ENCODE measurements around the gene IL1RAPL2. TPM values are rescaled to one million over a fixed set of nuclear protein-coding genes. Genes with fewer than 3 reads are reported as not detected.

IL1RAPL2 gene
- total RNA-seq, 1 donor from 2014 or later: not detected

DNA sequence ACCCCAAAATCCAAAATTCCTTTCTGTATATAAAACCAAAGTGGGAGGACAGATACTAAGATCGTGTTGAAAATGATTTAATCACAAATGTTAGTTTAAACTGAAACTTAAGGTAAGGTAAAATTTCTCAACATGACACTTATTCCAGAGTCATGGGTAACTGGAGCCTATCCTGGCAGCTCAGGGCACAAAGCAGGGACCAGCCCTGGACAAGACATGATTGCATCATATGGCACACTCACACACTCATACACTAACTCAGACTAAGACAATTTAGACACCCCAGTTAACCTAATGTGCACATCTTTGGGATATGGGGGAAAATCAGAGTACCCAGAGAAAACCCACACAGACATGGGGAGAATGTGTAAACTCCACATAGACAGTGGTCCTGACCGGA is 898.6 kb downstream of the IL1RAPL2 start:
- DNase-seq (no peak), ATAC-seq (no peak)
- Histone ChIP-seq H3K36me3 (no peaks in the 10 kb centered on the region), H3K27ac (no peak overlapping the region), H3K4me3 (no peak overlapping the region), H3K9me3 (no peaks in the 10 kb centered on the region), H3K27me3 (no peaks in the 10 kb centered on the region), H3K4me1 (no peaks in the 10 kb centered on the region)
- intact Hi-C loops (cut with DNase I): no loop called here
- TF ChIP-seq, protein P1, sequence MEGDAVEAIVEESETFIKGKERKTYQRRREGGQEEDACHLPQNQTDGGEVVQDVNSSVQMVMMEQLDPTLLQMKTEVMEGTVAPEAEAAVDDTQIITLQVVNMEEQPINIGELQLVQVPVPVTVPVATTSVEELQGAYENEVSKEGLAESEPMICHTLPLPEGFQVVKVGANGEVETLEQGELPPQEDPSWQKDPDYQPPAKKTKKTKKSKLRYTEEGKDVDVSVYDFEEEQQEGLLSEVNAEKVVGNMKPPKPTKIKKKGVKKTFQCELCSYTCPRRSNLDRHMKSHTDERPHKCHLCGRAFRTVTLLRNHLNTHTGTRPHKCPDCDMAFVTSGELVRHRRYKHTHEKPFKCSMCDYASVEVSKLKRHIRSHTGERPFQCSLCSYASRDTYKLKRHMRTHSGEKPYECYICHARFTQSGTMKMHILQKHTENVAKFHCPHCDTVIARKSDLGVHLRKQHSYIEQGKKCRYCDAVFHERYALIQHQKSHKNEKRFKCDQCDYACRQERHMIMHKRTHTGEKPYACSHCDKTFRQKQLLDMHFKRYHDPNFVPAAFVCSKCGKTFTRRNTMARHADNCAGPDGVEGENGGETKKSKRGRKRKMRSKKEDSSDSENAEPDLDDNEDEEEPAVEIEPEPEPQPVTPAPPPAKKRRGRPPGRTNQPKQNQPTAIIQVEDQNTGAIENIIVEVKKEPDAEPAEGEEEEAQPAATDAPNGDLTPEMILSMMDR (IDR thresholded peaks at IDR 0.05): no peak

DNA sequence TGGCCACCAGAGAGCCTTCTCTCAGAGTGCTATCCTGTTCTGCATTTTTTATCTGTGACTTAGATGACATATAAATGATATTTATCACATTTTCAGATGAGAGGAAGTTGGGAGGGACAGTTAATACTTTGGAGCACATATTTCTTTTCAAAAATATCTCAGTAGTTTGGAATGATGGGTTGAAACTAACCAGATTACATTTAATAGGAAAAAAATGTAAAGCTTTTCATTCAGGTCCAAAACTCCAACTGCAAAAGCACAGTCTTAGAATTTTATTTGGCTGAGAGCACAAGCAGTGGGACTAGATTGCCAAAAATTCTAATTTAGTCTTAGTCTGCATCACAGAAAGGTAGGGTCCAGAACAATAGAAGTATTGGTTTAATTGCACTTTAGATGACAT is 902.7 kb downstream of the IL1RAPL2 start:
- intact Hi-C loops (cut with DNase I): no loop called here

DNA sequence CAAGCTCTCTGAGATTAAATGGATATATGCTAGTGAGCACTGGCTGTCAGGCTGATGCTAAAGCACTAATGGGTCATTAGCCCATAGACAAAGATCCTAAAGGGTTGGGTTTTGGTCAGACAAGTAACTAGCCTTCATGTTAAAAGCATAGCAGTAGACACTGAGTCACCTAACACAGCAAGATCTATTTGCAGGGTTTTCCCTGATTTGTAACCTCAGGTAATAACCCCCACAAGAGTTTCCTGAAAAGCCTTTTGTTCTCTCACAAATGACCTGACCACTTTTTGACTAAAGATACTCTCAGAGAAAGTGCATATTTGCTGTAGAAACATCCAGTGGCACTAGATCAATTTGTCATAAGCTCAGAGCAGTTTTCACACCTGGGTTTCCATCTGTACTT is 905.6 kb downstream of the IL1RAPL2 start:
- TF ChIP-seq, protein P1 (IDR thresholded peaks at IDR 0.05): no peak
- no peaks in the 10 kb centered on the region for H3K4me1 ChIP-seq
- H3K4me3 ChIP-seq: no peak overlapping the region
- H3K36me3 ChIP-seq: no peaks in the 10 kb centered on the region
- intact Hi-C loops (cut with DNase I): no loop called here
- no peak overlapping the region for H3K27ac ChIP-seq
- H3K9me3 ChIP-seq: no peaks in the 10 kb centered on the region
- ATAC-seq (no peak), DNase-seq (no peak)
- H3K27me3 ChIP-seq: no peaks in the 10 kb centered on the region

More for the DNA sequence above, 902.7 kb downstream of the IL1RAPL2 start:
- no peaks in the 10 kb centered on the region for H3K9me3 ChIP-seq
- no peaks in the 10 kb centered on the region for H3K36me3 ChIP-seq
- H3K4me1 ChIP-seq: no peaks in the 10 kb centered on the region
- TF ChIP-seq, protein P1 (IDR thresholded peaks at IDR 0.05): no peak
- H3K4me3 ChIP-seq: no peak overlapping the region
- DNase-seq: no peak
- no peak for ATAC-seq
- H3K27me3 ChIP-seq: no peaks in the 10 kb centered on the region
- no peak overlapping the region for H3K27ac ChIP-seq

DNA sequence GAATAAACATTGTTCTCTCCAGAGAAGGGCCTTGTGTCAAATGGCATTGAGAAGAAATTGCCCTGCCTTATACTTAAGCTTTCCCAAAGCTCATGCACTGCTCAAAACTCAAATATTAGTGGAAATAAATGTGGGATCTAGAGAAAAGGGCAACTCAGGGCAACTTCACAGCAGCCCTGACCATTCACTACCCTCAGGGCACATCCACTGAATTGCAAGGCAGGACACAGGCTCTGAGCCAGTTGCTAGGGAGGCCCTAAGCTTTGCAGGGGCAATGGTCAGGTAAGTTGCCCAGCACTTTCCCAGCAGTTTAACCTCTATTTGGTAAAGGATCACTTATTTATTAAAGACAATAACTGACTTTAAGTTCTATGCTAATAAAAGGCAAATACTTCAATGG is 909.8 kb downstream of the IL1RAPL2 start:
- no peaks in the 10 kb centered on the region for H3K27me3 ChIP-seq
- H3K4me1 ChIP-seq: no peaks in the 10 kb centered on the region
- no peak overlapping the region for H3K4me3 ChIP-seq
- ATAC-seq (no peak), DNase-seq (no peak)
- H3K27ac ChIP-seq: no peak overlapping the region
- no peaks in the 10 kb centered on the region for H3K9me3 ChIP-seq
- no peaks in the 10 kb centered on the region for H3K36me3 ChIP-seq
- intact Hi-C loops (cut with DNase I): no loop called here
- TF ChIP-seq, protein P1 (IDR thresholded peaks at IDR 0.05): no peak

DNA sequence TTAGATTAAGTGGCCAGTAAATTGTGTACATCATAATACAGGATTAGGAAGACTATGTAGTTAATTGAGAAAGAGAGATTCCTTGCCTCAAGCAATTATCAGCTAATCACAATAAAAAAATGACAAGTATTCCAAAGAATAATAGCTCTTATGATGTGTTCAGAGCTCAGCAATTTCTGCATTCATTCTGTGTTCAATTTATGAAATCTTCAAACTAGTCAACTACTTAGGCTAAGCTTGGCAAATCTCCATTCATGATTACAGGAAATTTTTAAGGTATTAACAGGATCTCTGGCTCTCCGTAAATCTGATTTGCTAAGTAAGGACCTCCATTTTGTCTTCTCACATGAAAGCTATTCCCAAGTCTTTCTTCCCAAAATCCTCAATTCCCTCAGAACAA is 911.4 kb downstream of the IL1RAPL2 start:
- intact Hi-C loops (cut with DNase I): no loop called here
- Histone ChIP-seq H3K27ac (no peak overlapping the region), H3K36me3 (no peaks in the 10 kb centered on the region), H3K4me1 (no peaks in the 10 kb centered on the region), H3K9me3 (no peaks in the 10 kb centered on the region), H3K4me3 (no peak overlapping the region), H3K27me3 (no peaks in the 10 kb centered on the region)
- ATAC-seq (no peak), DNase-seq (no peak)
- TF ChIP-seq, protein P1 (IDR thresholded peaks at IDR 0.05): no peak

DNA sequence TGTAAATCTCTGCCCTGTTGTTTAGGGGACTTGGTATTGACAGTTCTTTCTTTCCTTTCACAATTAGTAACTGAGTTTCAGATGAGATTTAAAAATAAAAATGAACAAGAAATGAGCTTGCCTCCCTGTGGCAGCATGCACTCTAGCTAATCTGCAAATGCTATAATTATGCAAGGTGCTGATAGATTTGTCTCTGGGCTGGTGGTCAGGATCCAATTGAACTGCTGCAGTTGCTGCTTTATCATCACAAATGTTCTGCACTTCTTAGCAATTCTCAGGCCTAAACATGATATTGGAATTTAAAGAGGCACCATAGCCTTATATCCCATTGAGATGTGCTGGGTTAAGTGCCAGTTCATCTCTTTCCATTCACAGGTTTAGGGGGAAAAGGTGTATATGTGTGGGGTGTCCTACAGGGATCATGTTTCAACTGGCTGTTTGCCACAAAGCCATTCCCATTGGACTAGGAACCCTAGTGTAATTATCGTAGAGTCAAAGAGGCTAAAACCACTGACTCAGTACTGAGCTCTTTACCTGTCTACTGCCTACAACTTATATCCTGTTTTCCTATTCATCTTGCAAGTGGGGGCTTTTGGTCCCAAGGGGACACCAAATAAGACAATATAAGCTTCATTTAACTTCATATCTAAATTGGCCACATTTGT is 914.8 kb downstream of the IL1RAPL2 start:
- intact Hi-C loops (cut with DNase I): no loop called here

More for the DNA sequence above, 914.8 kb downstream of the IL1RAPL2 start:
- Histone ChIP-seq H3K36me3 (no peaks in the 10 kb centered on the region), H3K4me1 (no peaks in the 10 kb centered on the region), H3K27me3 (no peaks in the 10 kb centered on the region), H3K4me3 (no peak overlapping the region), H3K9me3 (no peaks in the 10 kb centered on the region), H3K27ac (no peak overlapping the region)
- TF ChIP-seq, protein P1 (IDR thresholded peaks at IDR 0.05): no peak
- DNase-seq (no peak), ATAC-seq (no peak)
